ENCODE measurements around the gene OAS3.

OAS3 gene

DNA sequence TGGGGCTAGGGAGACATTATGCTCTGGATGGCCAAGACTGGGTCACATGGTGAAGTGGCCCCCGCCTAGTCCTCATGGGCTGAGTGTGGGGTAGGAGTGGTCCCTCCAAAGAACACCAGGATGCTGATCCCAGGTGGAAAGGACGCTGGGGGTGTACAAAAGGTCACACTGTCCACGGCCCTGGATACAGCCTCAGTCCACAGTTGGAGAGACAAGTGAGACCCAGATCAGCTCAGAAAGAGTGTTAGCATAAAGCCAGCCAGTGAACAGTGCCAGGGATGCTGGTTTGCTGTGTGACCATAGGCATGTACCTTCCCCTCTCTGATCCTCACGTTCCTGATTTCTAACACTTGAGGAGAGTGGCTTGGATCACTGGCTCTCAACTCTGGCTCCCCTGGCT, 26.6 kb downstream of the OAS3 start:
- ChIA-PET POLR2A (no interaction called here), CTCF (no interaction called here)
- TF ChIP-seq FOXA1 (IDR thresholded peaks at IDR 0.05) (no peak), SUZ12 (IDR thresholded peaks at IDR 0.05) (no peak)
- DNase-seq (ENCODE audit: extremely low spot score) = no peak

DNA sequence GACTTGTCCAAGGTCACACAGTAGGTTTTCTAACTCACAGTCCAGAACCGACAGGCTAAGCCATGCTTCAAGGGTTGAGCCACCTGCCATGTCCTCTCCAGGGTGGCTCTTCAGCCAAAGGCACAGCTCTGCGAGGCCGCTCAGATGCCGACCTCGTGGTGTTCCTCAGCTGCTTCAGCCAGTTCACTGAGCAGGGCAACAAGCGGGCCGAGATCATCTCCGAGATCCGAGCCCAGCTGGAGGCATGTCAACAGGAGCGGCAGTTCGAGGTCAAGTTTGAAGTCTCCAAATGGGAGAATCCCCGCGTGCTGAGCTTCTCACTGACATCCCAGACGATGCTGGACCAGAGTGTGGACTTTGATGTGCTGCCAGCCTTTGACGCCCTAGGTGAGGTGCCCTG, 27.4 kb downstream of the OAS3 start:
- ChIA-PET CTCF (no interaction called here), POLR2A (no interaction called here)
- TF ChIP-seq BHLHE40 (IDR thresholded peaks at IDR 0.05; ENCODE audit: borderline replicate concordance) (no peak), ZNF384 (IDR thresholded peaks at IDR 0.05) (no peak), ARNT (IDR thresholded peaks at IDR 0.05) (no peak), PKNOX1 (IDR thresholded peaks at IDR 0.05) (no peak), SP1 (IDR thresholded peaks at IDR 0.05) (no peak), FOXM1 (IDR thresholded peaks at IDR 0.05; ENCODE audit: borderline replicate concordance) (no peak), NFRKB (IDR thresholded peaks at IDR 0.05) (no peak), LEF1 (IDR thresholded peaks at IDR 0.05; ENCODE audit: borderline replicate concordance) (no peak)
- no peak for DNase-seq (ENCODE audit: extremely low spot score)

DNA sequence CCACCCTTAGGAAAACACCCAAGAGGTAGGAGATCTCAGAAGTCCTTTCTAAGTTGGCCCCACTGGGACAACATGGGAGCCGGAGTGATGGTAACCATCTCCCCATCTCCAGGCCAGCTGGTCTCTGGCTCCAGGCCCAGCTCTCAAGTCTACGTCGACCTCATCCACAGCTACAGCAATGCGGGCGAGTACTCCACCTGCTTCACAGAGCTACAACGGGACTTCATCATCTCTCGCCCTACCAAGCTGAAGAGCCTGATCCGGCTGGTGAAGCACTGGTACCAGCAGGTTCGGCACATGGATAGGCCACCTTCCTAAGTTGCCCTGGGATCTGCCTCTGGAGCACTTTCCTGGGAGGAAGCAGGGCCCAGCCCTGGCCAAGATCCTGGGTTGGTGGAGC, 29.0 kb downstream of the OAS3 start:
- TF ChIP-seq ELF4 (IDR thresholded peaks at IDR 0.05) (no peak), HDGF (IDR thresholded peaks at IDR 0.05; ENCODE audit: borderline replicate concordance) (no peak), CTBP1 (IDR thresholded peaks at IDR 0.05; ENCODE audit: borderline replicate concordance) (no peak), FOXM1 (IDR thresholded peaks at IDR 0.05; ENCODE audit: borderline replicate concordance) (no peak), ZNF384 (IDR thresholded peaks at IDR 0.05) (no peak), PKNOX1 (IDR thresholded peaks at IDR 0.05) (no peak), ARNT (IDR thresholded peaks at IDR 0.05) (no peak)
- DNase-seq (ENCODE audit: extremely low spot score) = no peak
- ChIA-PET CTCF (no interaction called here), POLR2A (no interaction called here)

DNA sequence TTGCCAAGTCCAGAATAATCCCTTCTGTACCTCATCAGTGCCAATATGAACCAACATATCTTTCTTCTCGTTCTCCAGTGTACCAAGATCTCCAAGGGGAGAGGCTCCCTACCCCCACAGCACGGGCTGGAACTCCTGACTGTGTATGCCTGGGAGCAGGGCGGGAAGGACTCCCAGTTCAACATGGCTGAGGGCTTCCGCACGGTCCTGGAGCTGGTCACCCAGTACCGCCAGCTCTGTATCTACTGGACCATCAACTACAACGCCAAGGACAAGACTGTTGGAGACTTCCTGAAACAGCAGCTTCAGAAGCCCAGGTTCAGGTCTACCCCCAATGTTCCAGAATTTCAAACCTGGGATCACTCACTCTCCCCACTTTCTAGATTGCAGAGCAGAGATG, 29.6 kb downstream of the OAS3 start:
- CTCF ChIA-PET = no interaction called here
- DNase-seq (ENCODE audit: extremely low spot score) = no peak
- POLR2A ChIA-PET = no interaction called here
- TF ChIP-seq LEF1 (IDR thresholded peaks at IDR 0.05; ENCODE audit: borderline replicate concordance) (no peak), ZNF384 (IDR thresholded peaks at IDR 0.05) (no peak), CTBP1 (IDR thresholded peaks at IDR 0.05; ENCODE audit: borderline replicate concordance) (no peak), ARNT (IDR thresholded peaks at IDR 0.05) (no peak), PKNOX1 (IDR thresholded peaks at IDR 0.05) (no peak), NFRKB (IDR thresholded peaks at IDR 0.05) (no peak), SP1 (IDR thresholded peaks at IDR 0.05) (no peak), FOXK2 (IDR thresholded peaks at IDR 0.05) (no peak), HDGF (IDR thresholded peaks at IDR 0.05; ENCODE audit: borderline replicate concordance) (no peak), FOXM1 (IDR thresholded peaks at IDR 0.05; ENCODE audit: borderline replicate concordance) (no peak), TARDBP (IDR thresholded peaks at IDR 0.05) (no peak), FOXA1 (IDR thresholded peaks at IDR 0.05) (no peak), L3MBTL2 (conservative IDR thresholded peaks at IDR 0.05) (no peak), BHLHE40 (IDR thresholded peaks at IDR 0.05; ENCODE audit: borderline replicate concordance) (no peak)

DNA sequence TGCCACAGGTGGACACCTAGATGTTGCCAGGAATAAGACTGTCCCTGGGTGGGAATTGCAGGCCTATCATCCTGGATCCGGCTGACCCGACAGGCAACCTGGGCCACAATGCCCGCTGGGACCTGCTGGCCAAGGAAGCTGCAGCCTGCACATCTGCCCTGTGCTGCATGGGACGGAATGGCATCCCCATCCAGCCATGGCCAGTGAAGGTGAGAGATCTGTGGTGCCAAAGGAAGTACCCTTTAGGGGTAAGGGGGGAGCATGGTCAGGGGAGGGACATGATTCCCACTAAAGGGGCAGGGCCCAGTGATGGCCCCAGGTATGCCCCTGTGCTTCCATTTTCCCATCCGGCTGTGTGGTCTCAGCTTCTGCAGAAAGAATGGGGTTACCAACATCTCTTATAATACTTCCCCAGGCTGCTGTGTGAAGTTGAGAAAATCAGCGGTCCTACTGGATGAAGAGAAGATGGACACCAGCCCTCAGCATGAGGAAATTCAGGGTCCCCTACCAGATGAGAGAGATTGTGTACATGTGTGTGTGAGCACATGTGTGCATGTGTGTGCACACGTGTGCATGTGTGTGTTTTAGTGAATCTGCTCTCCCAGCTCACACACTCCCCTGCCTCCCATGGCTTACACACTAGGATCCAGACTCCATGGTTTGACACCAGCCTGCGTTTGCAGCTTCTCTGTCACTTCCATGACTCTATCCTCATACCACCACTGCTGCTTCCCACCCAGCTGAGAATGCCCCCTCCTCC, 31.5 kb downstream of the OAS3 start:
- CTCF ChIA-PET = interaction anchor here (0.6 kb wide), 1 partner anchor 23 kb away, joined by 3 read pairs; no protein-coding TSS in a partner anchor
- POLR2A ChIA-PET = no interaction called here
- no peak for DNase-seq (ENCODE audit: extremely low spot score)
- no peak for TF ChIP-seq FOXA1 (IDR thresholded peaks at IDR 0.05)
- no peak for TF ChIP-seq L3MBTL2 (conservative IDR thresholded peaks at IDR 0.05)
- TF ChIP-seq FOXK2 (IDR thresholded peaks at IDR 0.05) = no peak
- no peak for TF ChIP-seq SP1 (IDR thresholded peaks at IDR 0.05)
- TF ChIP-seq NFRKB (IDR thresholded peaks at IDR 0.05) = no peak
- TF ChIP-seq PKNOX1 (IDR thresholded peaks at IDR 0.05) = no peak
- TF ChIP-seq CTBP1 (IDR thresholded peaks at IDR 0.05; ENCODE audit: borderline replicate concordance) = no peak
- TF ChIP-seq LEF1 (IDR thresholded peaks at IDR 0.05; ENCODE audit: borderline replicate concordance) = no peak
- TF ChIP-seq SUZ12 (IDR thresholded peaks at IDR 0.05) = no peak
- TF ChIP-seq ZNF384 (IDR thresholded peaks at IDR 0.05) = no peak
- no peak for TF ChIP-seq BHLHE40 (IDR thresholded peaks at IDR 0.05; ENCODE audit: borderline replicate concordance)
- TF ChIP-seq TARDBP (IDR thresholded peaks at IDR 0.05) = no peak
- no peak for TF ChIP-seq HDGF (IDR thresholded peaks at IDR 0.05; ENCODE audit: borderline replicate concordance)
- TF ChIP-seq FOXM1 (IDR thresholded peaks at IDR 0.05; ENCODE audit: borderline replicate concordance) = no peak
- no peak for TF ChIP-seq ARNT (IDR thresholded peaks at IDR 0.05)
- TF ChIP-seq ELF4 (IDR thresholded peaks at IDR 0.05) = no peak

GRCh38 chr12:112970391-112970790, 32.1 kb downstream of the OAS3 start:
- CTCF ChIA-PET = no interaction called here
- no peak for DNase-seq (ENCODE audit: extremely low spot score)
- TF ChIP-seq FOXM1 (IDR thresholded peaks at IDR 0.05; ENCODE audit: borderline replicate concordance) (no peak), FOXA1 (IDR thresholded peaks at IDR 0.05) (no peak), TARDBP (IDR thresholded peaks at IDR 0.05) (no peak), SUZ12 (IDR thresholded peaks at IDR 0.05) (no peak), CTBP1 (IDR thresholded peaks at IDR 0.05; ENCODE audit: borderline replicate concordance) (no peak), PKNOX1 (IDR thresholded peaks at IDR 0.05) (no peak), NFRKB (IDR thresholded peaks at IDR 0.05) (no peak), ARNT (IDR thresholded peaks at IDR 0.05) (no peak), FOXK2 (IDR thresholded peaks at IDR 0.05) (no peak), HDGF (IDR thresholded peaks at IDR 0.05; ENCODE audit: borderline replicate concordance) (no peak), SP1 (IDR thresholded peaks at IDR 0.05) (no peak)
- POLR2A ChIA-PET = no interaction called here

All from HEK293T (cell line).